IMR-90 (cell line): ENCODE measurements around the gene SPRED2. TPM values are rescaled to one million over a fixed set of nuclear protein-coding genes. Genes with fewer than 3 reads are reported as not detected.

ENCODE experiments used
- ATAC-seq: fragments of 200-7000 bp; cut with Tn5 transposase; 2 replicates; pipeline ENCODE4 v1.9.1; 2020; ENCODE audit warnings: low read depth, mild to moderate bottlenecking, moderate library complexity
- BruUV-seq: library from RNA; stranded (reverse); fragments of 400-500 nt; replicated peaks from 2 replicates; lab custom pipeline; 2021; lab: Mats Ljungman, UMichigan
- CTCF ChIA-PET: fragments of 300-600 bp; formaldehyde crosslinking; extraction: SDS; loops from one replicate; lab custom pipeline; 2021; ENCODE audit warnings: antibody characterized with exemption; lab: Yijun Ruan, JAX
- POLR2A ChIA-PET: fragments of 300-600 bp; sonication (Branson Sonifier 250); formaldehyde crosslinking; loops from one replicate; lab custom pipeline; 2022; ENCODE audit warnings: antibody characterized with exemption; ENCODE audit not compliant: unreplicated experiment; lab: Charles Lee
- DNase-seq: peaks from one replicate; pipeline ENCODE4 v3.0.0; 2013
- H2AFZ ChIP-seq: replicated peaks from 2 replicates; pipeline ENCODE3; 2013; ENCODE audit warnings: low read length, mild to moderate bottlenecking; ENCODE audit not compliant: poor library complexity
- H2AK5ac ChIP-seq: 2 replicates; pipeline ENCODE4 v1.6.1; 2013; ENCODE audit warnings: low read depth, low read length, inconsistent platforms
- H2AK9ac ChIP-seq: replicated peaks from 2 replicates; pipeline ENCODE3; 2013; ENCODE audit warnings: mild to moderate bottlenecking, low read depth, low read length, moderate library complexity; ENCODE audit not compliant: poor library complexity
- H2BK120ac ChIP-seq: 2 replicates; pipeline ENCODE4 v1.6.1; 2013; ENCODE audit warnings: low read depth, low read length, inconsistent platforms
- H2BK15ac ChIP-seq: 3 replicates; pipeline ENCODE4 v1.6.1; 2013; ENCODE audit warnings: low read depth, low read length, inconsistent platforms
- H2BK20ac ChIP-seq: 2 replicates; pipeline ENCODE4 v1.6.1; 2013; ENCODE audit warnings: low read depth, mild to moderate bottlenecking, inconsistent platforms, low read length, moderate library complexity
- H2BK5ac ChIP-seq: 2 replicates; pipeline ENCODE4 v1.6.1; 2013; ENCODE audit warnings: mild to moderate bottlenecking, low read depth, low read length, inconsistent platforms; ENCODE audit not compliant: poor library complexity, severe bottlenecking
- H3K14ac ChIP-seq: replicated peaks from 2 replicates; pipeline ENCODE4 v1.6.1; 2013; ENCODE audit warnings: low read depth, low read length, inconsistent platforms
- H3K18ac ChIP-seq: 2 replicates; pipeline ENCODE4 v1.6.1; 2013; ENCODE audit warnings: low read depth, low read length, control low read depth
- H3K23ac ChIP-seq: 2 replicates; pipeline ENCODE4 v1.6.1; 2013; ENCODE audit warnings: low read depth, low read length, inconsistent platforms
- H3K27ac ChIP-seq: 2 replicates; pipeline ENCODE4 v1.5.1; 2013; ENCODE audit warnings: mild to moderate bottlenecking, control low read depth, low read length; ENCODE audit not compliant: insufficient read depth
- H3K27me3 ChIP-seq: 2 replicates; pipeline ENCODE4 v1.6.1; 2013; ENCODE audit warnings: low read length; ENCODE audit not compliant: control insufficient read depth, insufficient read depth
- H3K36me3 ChIP-seq: 2 replicates; pipeline ENCODE4 v1.6.1; 2013; ENCODE audit warnings: low read length, mixed read lengths; ENCODE audit not compliant: control insufficient read depth, insufficient read depth
- H3K4ac ChIP-seq: 2 replicates; pipeline ENCODE4 v1.6.1; 2013; ENCODE audit warnings: low read depth, low read length, inconsistent platforms
- H3K4me1 ChIP-seq: 2 replicates; pipeline ENCODE4 v1.6.1; 2013; ENCODE audit warnings: low read length, mixed read lengths; ENCODE audit not compliant: control insufficient read depth, insufficient read depth
- H3K4me2 ChIP-seq: 2 replicates; pipeline ENCODE4 v1.6.1; 2013; ENCODE audit warnings: low read depth, mild to moderate bottlenecking, control low read depth, low read length, moderate library complexity
- H3K4me3 ChIP-seq: 2 replicates; pipeline ENCODE4 v1.5.1; 2013; ENCODE audit warnings: low read depth, mild to moderate bottlenecking, control low read depth, low read length, moderate library complexity; ENCODE audit not compliant: insufficient read depth
- H3K56ac ChIP-seq: 2 replicates; pipeline ENCODE4 v1.6.1; 2013; ENCODE audit warnings: low read length, inconsistent platforms; ENCODE audit not compliant: insufficient read depth; ENCODE audit errors: extremely low read depth
- H3K79me1 ChIP-seq, 2 experiments: 2 replicates each; pipeline ENCODE4 v1.6.1; 2013; ENCODE audit warnings: low read length in 2 of 2, inconsistent platforms in 1 of 2, low read depth in 1 of 2
- H3K9ac ChIP-seq: 2 replicates; pipeline ENCODE4 v1.6.1; 2013; ENCODE audit warnings: low read depth, low read length, control low read depth
- H3K9me1 ChIP-seq: 2 replicates; pipeline ENCODE4 v1.6.1; 2013; ENCODE audit warnings: low read length, inconsistent platforms; ENCODE audit not compliant: insufficient read depth
- H3K9me3 ChIP-seq: 2 replicates; pipeline ENCODE4 v1.6.1; 2013; ENCODE audit warnings: low read length; ENCODE audit not compliant: control insufficient read depth, insufficient read depth
- H4K20me1 ChIP-seq: 2 replicates; pipeline ENCODE4 v1.6.1; 2013; ENCODE audit warnings: low read length, inconsistent platforms; ENCODE audit not compliant: insufficient read depth
- H4K5ac ChIP-seq: 2 replicates; pipeline ENCODE4 v1.6.1; 2013; ENCODE audit warnings: mild to moderate bottlenecking, low read depth, low read length, control low read depth
- H4K8ac ChIP-seq, 2 experiments: 2 replicates each; pipeline ENCODE4 v1.6.1; 2013; ENCODE audit warnings: low read depth in 2 of 2, low read length in 2 of 2, control low read depth in 1 of 2, inconsistent platforms in 1 of 2
- H4K91ac ChIP-seq: 2 replicates; pipeline ENCODE4 v1.6.1; 2013; ENCODE audit warnings: low read depth, low read length, inconsistent platforms; ENCODE audit not compliant: insufficient read depth
- BHLHE40 ChIP-seq: fragments of 150-350 bp; IDR thresholded peaks from 2 replicates; pipeline ENCODE4 v1.6.1; 2016; ENCODE audit warnings: mild to moderate bottlenecking, low read depth, low read length
- CTCF ChIP-seq: conservative IDR thresholded peaks from 2 replicates; pipeline ENCODE4 v1.5.1; 2012; ENCODE audit warnings: mild to moderate bottlenecking, low read depth, low read length, improper control_type of control experiment
- MAFK ChIP-seq: IDR thresholded peaks from 2 replicates; pipeline ENCODE4 v1.6.1; 2012; ENCODE audit warnings: low read depth, low read length, improper control_type of control experiment
- MXI1 ChIP-seq: IDR thresholded peaks from 2 replicates; pipeline ENCODE4 v1.6.1; 2012; ENCODE audit warnings: low read depth, mild to moderate bottlenecking, low read length, moderate library complexity, borderline replicate concordance
- POLR2A ChIP-seq: IDR thresholded peaks from 2 replicates; pipeline ENCODE4 v1.6.1; 2012; ENCODE audit warnings: mild to moderate bottlenecking, low read depth, low read length
- RAD21 ChIP-seq: IDR thresholded peaks from 2 replicates; pipeline ENCODE4 v1.6.1; 2012; ENCODE audit warnings: low read length, improper control_type of control experiment
- RCOR1 ChIP-seq: IDR thresholded peaks from 2 replicates; pipeline ENCODE4 v1.6.1; 2012; ENCODE audit warnings: mild to moderate bottlenecking, low read length, improper control_type of control experiment; ENCODE audit not compliant: insufficient replicate concordance
- RFX5 ChIP-seq: IDR thresholded peaks from 2 replicates; pipeline ENCODE4 v1.8.0; 2012; ENCODE audit warnings: low read depth, mild to moderate bottlenecking, low read length, moderate library complexity
- WGBS, 2 experiments: methylation state at CpG; one replicate each; pipeline versions ENCODE4 v1.1.5 to v1.1.7; 2013; ENCODE audit warnings: missing lambda C conversion rate in 2 of 2; ENCODE audit not compliant: insufficient read length in 1 of 2; ENCODE audit errors: extremely low coverage in 2 of 2; 5-methylcytosine and 5-hydroxymethylcytosine counted together
- dilution Hi-C: fragments of 300-500 bp; cut with HindIII; formaldehyde crosslinking; loops from one replicate; pipeline ENCODE4 v1.14.3; 2018; ENCODE audit warnings: low sequenced_read_pairs; ENCODE audit not compliant: unreplicated experiment
- in situ Hi-C: fragments of 300-500 bp; cut with MboI; formaldehyde crosslinking; loops from 3 replicates; pipeline ENCODE4 v1.14.3; 2019; ENCODE audit warnings: low sequenced_read_pairs, inconsistent platforms, mixed read lengths
- intact Hi-C: fragments of 100-400 bp; cut with micrococcal nuclease; formaldehyde crosslinking; loops from 2 replicates; pipeline ENCODE4 v1.10.0; 2022
- polyA plus RNA-seq, 3 experiments: library from polyadenylated mRNA; depleted of rRNA; stranded (reverse); fragments of >200 nt; gene quantifications; 2 replicates each; pipeline ENCODE4 v1.2.3, GENCODE V29; 2012; ENCODE audit warnings: low replicate concordance in 1 of 3
- total RNA-seq: library from RNA; depleted of rRNA; stranded (reverse); fragments of >200 nt; gene quantifications from 2 replicates; pipeline ENCODE4 v1.2.3, GENCODE V29; 2012
- TF ChIP-seq, protein P1 (sequence below): fragments of 150-350 bp; IDR thresholded peaks from 2 replicates; pipeline ENCODE4 v1.6.1; 2016; ENCODE audit warnings: low read depth, mild to moderate bottlenecking, low read length, moderate library complexity, borderline replicate concordance
- TF ChIP-seq, protein P2 (sequence below): fragments of 150-350 bp; IDR thresholded peaks from 2 replicates; pipeline ENCODE4 v1.6.1; 2017; ENCODE audit warnings: mild to moderate bottlenecking, antibody characterized with exemption, low read length, low read depth

Gene SPRED2
- total and polyA plus RNA-seq, 2 of the 4 experiments (the other 2 are of a cell fraction): 4.8 to 18.7 TPM

GRCh38 chr2:65379721-65380171, 52.7 kb downstream of the SPRED2 start:
- Histone ChIP-seq H2BK20ac (no peak overlapping the region), H4K5ac (no peak overlapping the region), H3K79me1 (peaks cover 49 to 88% of the 10 kb centered on the region in 2 experiments), H3K23ac (0 out of 2 replicates have a peak overlapping the region, but pooled peaks have one; percentile 9), H3K36me3 (no peaks in the 10 kb centered on the region), H2AFZ (no peak overlapping the region), H3K4me3 (no peak overlapping the region), H3K4me1 (peaks cover 31% of the 10 kb centered on the region), H4K20me1 (peaks cover 54% of the 10 kb centered on the region), H2AK5ac (peak overlapping the region; percentile 26; the same call in 1 of the 2 replicates), H3K4ac (peak overlapping the region; percentile 17; the same call in 1 of the 2 replicates), H2BK120ac (no peak overlapping the region), H2BK15ac (peak overlapping the region; percentile 20; the same call in 1 of the 3 replicates), H2AK9ac (no peak overlapping the region), H3K14ac (no peak overlapping the region), H3K9ac (no peak overlapping the region), H3K27me3 (no peaks in the 10 kb centered on the region), H3K9me1 (peaks cover 51% of the 10 kb centered on the region), H4K8ac (no peak overlapping the region), H3K27ac (no peak overlapping the region), H3K56ac (no peak overlapping the region), H3K9me3 (no peaks in the 10 kb centered on the region), H3K4me2 (no peak overlapping the region), H3K18ac (no peak overlapping the region), H2BK5ac (no peak overlapping the region), H4K91ac (no peak overlapping the region)
- ATAC-seq (no peak), DNase-seq (no peak)
- ChIA-PET CTCF (no interaction called here), POLR2A (no interaction called here)
- BruUV-seq: no TSS peak
- in situ Hi-C loops (no loop called here), dilution Hi-C loops (no loop called here), intact Hi-C loops (no loop called here)
- 80% methylated on average over 1 of the region's 3 CpGs; no CpG with 5 or more reads in 1 of the 2 experiments for WGBS, 2 experiments
- TF ChIP-seq POLR2A: no peak
- no peak for TF ChIP-seq RAD21
- TF ChIP-seq, protein P1, sequence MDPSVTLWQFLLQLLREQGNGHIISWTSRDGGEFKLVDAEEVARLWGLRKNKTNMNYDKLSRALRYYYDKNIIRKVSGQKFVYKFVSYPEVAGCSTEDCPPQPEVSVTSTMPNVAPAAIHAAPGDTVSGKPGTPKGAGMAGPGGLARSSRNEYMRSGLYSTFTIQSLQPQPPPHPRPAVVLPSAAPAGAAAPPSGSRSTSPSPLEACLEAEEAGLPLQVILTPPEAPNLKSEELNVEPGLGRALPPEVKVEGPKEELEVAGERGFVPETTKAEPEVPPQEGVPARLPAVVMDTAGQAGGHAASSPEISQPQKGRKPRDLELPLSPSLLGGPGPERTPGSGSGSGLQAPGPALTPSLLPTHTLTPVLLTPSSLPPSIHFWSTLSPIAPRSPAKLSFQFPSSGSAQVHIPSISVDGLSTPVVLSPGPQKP: no peak
- TF ChIP-seq, protein P2, sequence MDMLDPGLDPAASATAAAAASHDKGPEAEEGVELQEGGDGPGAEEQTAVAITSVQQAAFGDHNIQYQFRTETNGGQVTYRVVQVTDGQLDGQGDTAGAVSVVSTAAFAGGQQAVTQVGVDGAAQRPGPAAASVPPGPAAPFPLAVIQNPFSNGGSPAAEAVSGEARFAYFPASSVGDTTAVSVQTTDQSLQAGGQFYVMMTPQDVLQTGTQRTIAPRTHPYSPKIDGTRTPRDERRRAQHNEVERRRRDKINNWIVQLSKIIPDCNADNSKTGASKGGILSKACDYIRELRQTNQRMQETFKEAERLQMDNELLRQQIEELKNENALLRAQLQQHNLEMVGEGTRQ: no peak
- no peak for TF ChIP-seq BHLHE40
- no peak for TF ChIP-seq MXI1
- TF ChIP-seq RCOR1: no peak
- no peak for TF ChIP-seq CTCF
- TF ChIP-seq MAFK: no peak
- TF ChIP-seq RFX5: no peak
